ENCODE measurements around the gene SDHAF2. TPM values are rescaled to one million over a fixed set of nuclear protein-coding genes. Genes with fewer than 3 reads are reported as not detected.
A peak's percentile ranks its signal among the peaks of the same experiment; 100 is the strongest.
"Not testable (repeated sequence)": the region's sequence is repeated elsewhere in the genome, so short reads cannot be mapped to it uniquely, and the experiment has no call there.

The SDHAF2 gene
- total and polyA plus RNA-seq, 3 experiments from 2014 or later, result 48.8 to 101 (median 49.2) TPM

- Mint-ChIP-seq H3K4me3 (no peak overlapping the region), H3K27me3 (no peaks in the 10 kb centered on the region), H3K9me3 (no peaks in the 10 kb centered on the region), H3K4me1 (peaks cover 17 to 20% (median 19%) of the 10 kb centered on the region in 3 donors), H3K36me3 (peaks cover 0 to 84% (median 41%) of the 10 kb centered on the region in 3 donors), H3K27ac (peak overlapping the region in 4 of 8 donors; percentile 14 to 56 (median 24))
- DNase-seq, result no peak
- no peak overlapping the region for H3K4me3 ChIP-seq (ENCODE audit: low read length)
- H3K36me3 ChIP-seq (ENCODE audit: insufficient read depth, low read length), result peaks cover 40% of the 10 kb centered on the region
- POLR2A ChIA-PET, result no interaction called here
- no peaks in the 10 kb centered on the region for H3K9me3 ChIP-seq (ENCODE audit: low read length)
- H3K27ac ChIP-seq (ENCODE audit: low read depth, low read length), result no peak overlapping the region
- H3K4me1 ChIP-seq (ENCODE audit: insufficient read depth, low read length), result no peaks in the 10 kb centered on the region
- no peaks in the 10 kb centered on the region for H3K27me3 ChIP-seq (ENCODE audit: insufficient read depth, low read length, poor library complexity, severe bottlenecking)
- CTCF ChIA-PET, result interaction anchor here (0.6 to 1.3 kb wide), 5 partner anchors 12 to 112 kb away, joined by 3 to 5 read pairs (median 3); no protein-coding TSS in a partner anchor
These were observed 18.0 kb downstream of the SDHAF2 start for GRCh38 chr11:61447601-61448551.

- Histone ChIP-seq H3K36me3 (ENCODE audit: insufficient read depth, low read length) (peaks cover 40% of the 10 kb centered on the region), H3K4me1 (ENCODE audit: insufficient read depth, low read length) (no peaks in the 10 kb centered on the region), H3K27me3 (ENCODE audit: insufficient read depth, low read length, poor library complexity, severe bottlenecking) (no peaks in the 10 kb centered on the region), H3K4me3 (ENCODE audit: low read length) (no peak overlapping the region), H3K9me3 (ENCODE audit: low read length) (no peaks in the 10 kb centered on the region), H3K27ac (ENCODE audit: low read depth, low read length) (no peak overlapping the region)
- no peak overlapping the region for H3K4me3 Mint-ChIP-seq
- CTCF ChIA-PET, result interaction anchor here (1.9 kb wide), 1 partner anchor 13 kb away, joined by 11 read pairs; no protein-coding TSS in a partner anchor
- no peaks in the 10 kb centered on the region for H3K9me3 Mint-ChIP-seq
- no peaks in the 10 kb centered on the region for H3K27me3 Mint-ChIP-seq
- peaks cover 11 to 15% (median 12%) of the 10 kb centered on the region in 3 donors for H3K4me1 Mint-ChIP-seq
- H3K27ac Mint-ChIP-seq, result peak overlapping the region in 1 of 8 donors; percentile 33
- H3K36me3 Mint-ChIP-seq, result peaks cover 0 to 82% (median 37%) of the 10 kb centered on the region in 3 donors
- DNase-seq, result no peak
- POLR2A ChIA-PET, result no interaction called here
These were observed 18.6 kb downstream of the SDHAF2 start for GRCh38 chr11:61448552-61448927.

GRCh38 chr11:61452825-61453224, 22.9 kb downstream of the SDHAF2 start:
- H3K27me3 Mint-ChIP-seq, result no peaks in the 10 kb centered on the region
- peaks cover 10 to 80% (median 38%) of the 10 kb centered on the region in 3 donors for H3K36me3 Mint-ChIP-seq
- CTCF ChIA-PET, result interaction anchor here (2.0 to 2.3 kb wide), 2 partner anchors 12 to 18 kb away, joined by 4 to 7 read pairs; no protein-coding TSS in a partner anchor
- no peak overlapping the region for H3K27ac Mint-ChIP-seq
- H3K4me3 Mint-ChIP-seq, result no peak overlapping the region
- DNase-seq, result no peak
- H3K9me3 ChIP-seq (ENCODE audit: low read length), result no peaks in the 10 kb centered on the region
- no peaks in the 10 kb centered on the region for H3K4me1 ChIP-seq (ENCODE audit: insufficient read depth, low read length)
- no peaks in the 10 kb centered on the region for H3K27me3 ChIP-seq (ENCODE audit: insufficient read depth, low read length, poor library complexity, severe bottlenecking)
- H3K4me1 Mint-ChIP-seq, result peaks cover 1 to 7% (median 7%) of the 10 kb centered on the region in 3 donors
- H3K27ac ChIP-seq (ENCODE audit: low read depth, low read length), result no peak overlapping the region
- H3K36me3 ChIP-seq (ENCODE audit: insufficient read depth, low read length), result peaks cover 20% of the 10 kb centered on the region
- POLR2A ChIA-PET, result no interaction called here
- H3K4me3 ChIP-seq (ENCODE audit: low read length), result no peak overlapping the region
- no peaks in the 10 kb centered on the region for H3K9me3 Mint-ChIP-seq

GRCh38 chr11:61453695-61454094, 23.8 kb downstream of the SDHAF2 start:
- Histone ChIP-seq H3K9me3 (ENCODE audit: low read length) (no peaks in the 10 kb centered on the region), H3K4me1 (ENCODE audit: insufficient read depth, low read length) (no peaks in the 10 kb centered on the region), H3K27me3 (ENCODE audit: insufficient read depth, low read length, poor library complexity, severe bottlenecking) (no peaks in the 10 kb centered on the region), H3K36me3 (ENCODE audit: insufficient read depth, low read length) (peaks cover 12% of the 10 kb centered on the region), H3K4me3 (ENCODE audit: low read length) (no peak overlapping the region), H3K27ac (ENCODE audit: low read depth, low read length) (no peak overlapping the region)
- Mint-ChIP-seq H3K9me3 (no peaks in the 10 kb centered on the region), H3K27ac (no peak overlapping the region), H3K27me3 (no peaks in the 10 kb centered on the region), H3K36me3 (peaks cover 10 to 71% (median 33%) of the 10 kb centered on the region in 3 donors), H3K4me1 (peaks cover 1 to 7% (median 7%) of the 10 kb centered on the region in 3 donors), H3K4me3 (no peak overlapping the region)
- no peak for DNase-seq
- POLR2A ChIA-PET, result no interaction called here
- CTCF ChIA-PET, result interaction anchor here (2.0 kb wide), 1 partner anchor 13 kb away, joined by 4 read pairs; no protein-coding TSS in a partner anchor

- POLR2A ChIA-PET, result no interaction called here
- Mint-ChIP-seq H3K9me3 (no peaks in the 10 kb centered on the region), H3K27ac (peak overlapping the region in 3 of 8 donors; percentile 17 to 95 (median 58)), H3K27me3 (no peaks in the 10 kb centered on the region), H3K4me1 (peaks cover 0 to 7% (median 7%) of the 10 kb centered on the region in 3 donors), H3K4me3 (no peak overlapping the region), H3K36me3 (peaks cover 10 to 64% (median 31%) of the 10 kb centered on the region in 3 donors)
- H3K27me3 ChIP-seq (ENCODE audit: insufficient read depth, low read length, poor library complexity, severe bottlenecking), result no peaks in the 10 kb centered on the region
- H3K27ac ChIP-seq (ENCODE audit: low read depth, low read length), result no peak overlapping the region
- CTCF ChIA-PET, result no interaction called here
- H3K4me1 ChIP-seq (ENCODE audit: insufficient read depth, low read length), result no peaks in the 10 kb centered on the region
- peaks cover 4% of the 10 kb centered on the region for H3K36me3 ChIP-seq (ENCODE audit: insufficient read depth, low read length)
- H3K9me3 ChIP-seq (ENCODE audit: low read length), result no peaks in the 10 kb centered on the region
- no peak for DNase-seq
- no peak overlapping the region for H3K4me3 ChIP-seq (ENCODE audit: low read length)
These were observed 24.6 kb downstream of the SDHAF2 start for GRCh38 chr11:61454520-61454919.

GRCh38 chr11:61460474-61460881, 30.6 kb downstream of the SDHAF2 start:
- Histone ChIP-seq H3K27ac (ENCODE audit: low read depth, low read length) (no peak overlapping the region), H3K27me3 (ENCODE audit: insufficient read depth, low read length, poor library complexity, severe bottlenecking) (no peaks in the 10 kb centered on the region), H3K4me1 (ENCODE audit: insufficient read depth, low read length) (no peaks in the 10 kb centered on the region), H3K4me3 (ENCODE audit: low read length) (no peak overlapping the region), H3K9me3 (ENCODE audit: low read length) (no peaks in the 10 kb centered on the region), H3K36me3 (ENCODE audit: insufficient read depth, low read length) (no peaks in the 10 kb centered on the region)
- H3K9me3 Mint-ChIP-seq, result no peaks in the 10 kb centered on the region
- ChIA-PET POLR2A (no interaction called here), CTCF (no interaction called here)
- no peak for DNase-seq
- H3K36me3 Mint-ChIP-seq, result peaks cover 10 to 38% (median 17%) of the 10 kb centered on the region in 3 donors
- H3K27ac Mint-ChIP-seq, result no peak overlapping the region
- H3K27me3 Mint-ChIP-seq, result peaks cover 0 to 2% of the 10 kb centered on the region in 2 donors
- peaks cover 3 to 7% (median 3%) of the 10 kb centered on the region in 3 donors for H3K4me1 Mint-ChIP-seq
- H3K4me3 Mint-ChIP-seq, result no peak overlapping the region

- Mint-ChIP-seq H3K27me3 (peaks cover 0 to 2% of the 10 kb centered on the region in 2 donors), H3K4me1 (peaks cover 3 to 7% (median 3%) of the 10 kb centered on the region in 3 donors), H3K9me3 (no peaks in the 10 kb centered on the region), H3K4me3 (no peak overlapping the region), H3K36me3 (peaks cover 7 to 36% (median 15%) of the 10 kb centered on the region in 3 donors), H3K27ac (no peak overlapping the region)
- no peak overlapping the region for H3K4me3 ChIP-seq (ENCODE audit: low read length)
- no peaks in the 10 kb centered on the region for H3K36me3 ChIP-seq (ENCODE audit: insufficient read depth, low read length)
- H3K27me3 ChIP-seq (ENCODE audit: insufficient read depth, low read length, poor library complexity, severe bottlenecking), result no peaks in the 10 kb centered on the region
- no peaks in the 10 kb centered on the region for H3K9me3 ChIP-seq (ENCODE audit: low read length)
- no peak for DNase-seq
- ChIA-PET POLR2A (no interaction called here), CTCF (interaction anchor here (1.9 kb wide), 1 partner anchor 17 kb away, joined by 6 read pairs; no protein-coding TSS in a partner anchor)
- no peak overlapping the region for H3K27ac ChIP-seq (ENCODE audit: low read depth, low read length)
- no peaks in the 10 kb centered on the region for H3K4me1 ChIP-seq (ENCODE audit: insufficient read depth, low read length)
These were observed 31.1 kb downstream of the SDHAF2 start for GRCh38 chr11:61460986-61461385.

GRCh38 chr11:61467602-61468001, 37.7 kb downstream of the SDHAF2 start:
- POLR2A ChIA-PET; H3K4me1 Mint-ChIP-seq; H3K4me3 ChIP-seq (ENCODE audit: low read length); DNase-seq; H3K27ac ChIP-seq (ENCODE audit: low read depth, low read length); H3K27me3 Mint-ChIP-seq; H3K4me1 ChIP-seq (ENCODE audit: insufficient read depth, low read length); CTCF ChIA-PET; H3K36me3 ChIP-seq (ENCODE audit: insufficient read depth, low read length); H3K4me3 Mint-ChIP-seq; H3K27ac Mint-ChIP-seq; H3K9me3 Mint-ChIP-seq; H3K9me3 ChIP-seq (ENCODE audit: low read length); H3K27me3 ChIP-seq (ENCODE audit: insufficient read depth, low read length, poor library complexity, severe bottlenecking): not testable (repeated sequence)
- peaks cover 0 to 49% (median 16%) of the 10 kb centered on the region in 3 donors for H3K36me3 Mint-ChIP-seq

Measured in CD8-positive, alpha-beta memory T cell (primary cell).